GM10266 (cell line): Measurements from ENCODE around the gene S100A8.

ENCODE experiments used
- DNase-seq: peaks from one replicate; pipeline ENCODE4 v3.0.0; 2012; ENCODE audit errors: extremely low spot score
- CTCF ChIP-seq: IDR thresholded peaks from 2 replicates; pipeline ENCODE4 v1.5.1; 2012; ENCODE audit warnings: mild to moderate bottlenecking, low read depth; ENCODE audit not compliant: control insufficient read depth, insufficient read depth; ENCODE audit errors: missing control alignments

The S100A8 gene

GRCh38 chr1:153393926-153394325, 3.1 kb upstream of the S100A8 start:
- DNase-seq: no peak

GRCh38 chr1:153392822-153393221, 1.9 kb upstream of the S100A8 start:
- TF ChIP-seq CTCF: no peak
- no peak for DNase-seq

More at GRCh38 chr1:153393926-153394325, 3.1 kb upstream of the S100A8 start:
- no peak for TF ChIP-seq CTCF

- no peak for TF ChIP-seq CTCF
- no peak for DNase-seq
Measured at GRCh38 chr1:153392258-153392657, 1.4 kb upstream of the S100A8 start.

- TF ChIP-seq CTCF: no peak
- DNase-seq: no peak
Measured at GRCh38 chr1:153389973-153390879, 647 bp downstream of the S100A8 start.

- DNase-seq: no peak
- TF ChIP-seq CTCF: no peak
Measured at GRCh38 chr1:153389401-153389800, 1.5 kb downstream of the S100A8 start.

- no peak for DNase-seq
- no peak for TF ChIP-seq CTCF
Measured at GRCh38 chr1:153387785-153388184, 3.1 kb downstream of the S100A8 start.

GRCh38 chr1:153387001-153387400, 3.9 kb downstream of the S100A8 start:
- no peak for TF ChIP-seq CTCF
- DNase-seq: no peak
